H9 (cell line): ENCODE measurements around the gene NEURL2. TPM values are rescaled to one million over a fixed set of nuclear protein-coding genes. Genes with fewer than 3 reads are reported as not detected.
"Not testable (repeated sequence)": the region's sequence is repeated elsewhere in the genome, so short reads cannot be mapped to it uniquely, and the experiment has no call there.

Source experiments
- DNase-seq: peaks from one replicate; pipeline ENCODE4 v3.0.0-alpha.2; 2017
- H2AFZ ChIP-seq: one replicate; pipeline ENCODE4 v1.6.1; 2013; ENCODE audit warnings: mild to moderate bottlenecking, low read length, control low read depth, moderate library complexity
- H2AK5ac ChIP-seq: 2 replicates; pipeline ENCODE4 v1.6.1; 2013; ENCODE audit warnings: low read length, control low read depth, mixed read lengths; ENCODE audit not compliant: insufficient read length
- H2BK120ac ChIP-seq: one replicate; pipeline ENCODE4 v1.6.1; 2013; ENCODE audit warnings: low read depth, mild to moderate bottlenecking, low read length, control low read depth, inconsistent platforms; ENCODE audit not compliant: poor library complexity, severe bottlenecking
- H2BK12ac ChIP-seq: 2 replicates; pipeline ENCODE4 v1.6.1; 2013; ENCODE audit warnings: low read length, control low read depth, mixed read lengths, low read depth; ENCODE audit not compliant: insufficient read length
- H2BK15ac ChIP-seq: 2 replicates; pipeline ENCODE4 v1.6.1; 2013; ENCODE audit warnings: low read depth, low read length, control low read depth
- H2BK20ac ChIP-seq: one replicate; pipeline ENCODE4 v1.6.1; 2013; ENCODE audit warnings: low read depth, mild to moderate bottlenecking, low read length, control low read depth, inconsistent platforms; ENCODE audit not compliant: poor library complexity, severe bottlenecking
- H2BK5ac ChIP-seq: 2 replicates; pipeline ENCODE4 v1.6.1; 2013; ENCODE audit warnings: low read length, control low read depth, mixed read lengths; ENCODE audit not compliant: insufficient read length
- H3K14ac ChIP-seq: 2 replicates; pipeline ENCODE4 v1.6.1; 2013; ENCODE audit warnings: low read length, control low read depth; ENCODE audit not compliant: insufficient read depth
- H3K18ac ChIP-seq: 2 replicates; pipeline ENCODE4 v1.6.1; 2013; ENCODE audit warnings: low read depth, mild to moderate bottlenecking, mixed read lengths, low read length, control low read depth; ENCODE audit not compliant: insufficient read length
- H3K23ac ChIP-seq: 2 replicates; pipeline ENCODE4 v1.6.1; 2013; ENCODE audit warnings: low read length, control low read depth, mixed read lengths, low read depth; ENCODE audit not compliant: insufficient read length
- H3K23me2 ChIP-seq: 2 replicates; pipeline ENCODE4 v1.6.1; 2013; ENCODE audit warnings: low read depth, mild to moderate bottlenecking, mixed read lengths, low read length, control low read depth; ENCODE audit not compliant: insufficient read length, poor library complexity, severe bottlenecking
- H3K27ac ChIP-seq: 2 replicates; pipeline ENCODE4 v1.5.1; 2013; ENCODE audit warnings: low read length, control low read depth, mixed read lengths, low read depth; ENCODE audit not compliant: insufficient read length
- H3K27me3 ChIP-seq: 2 replicates; pipeline ENCODE4 v1.6.1; 2013; ENCODE audit warnings: low read length, control low read depth, inconsistent platforms; ENCODE audit not compliant: insufficient read depth
- H3K4ac ChIP-seq: 2 replicates; pipeline ENCODE4 v1.6.1; 2013; ENCODE audit warnings: low read depth, mild to moderate bottlenecking, control low read depth, inconsistent platforms, low read length, moderate library complexity
- H3K4me1 ChIP-seq: 2 replicates; pipeline ENCODE4 v1.6.1; 2013; ENCODE audit warnings: low read length, control low read depth, inconsistent platforms; ENCODE audit not compliant: insufficient read depth
- H3K4me2 ChIP-seq: 2 replicates; pipeline ENCODE4 v1.6.1; 2013; ENCODE audit warnings: low read length, control low read depth, mixed read lengths; ENCODE audit not compliant: insufficient read length, insufficient read depth
- H3K56ac ChIP-seq: 2 replicates; pipeline ENCODE4 v1.6.1; 2013; ENCODE audit warnings: low read depth, mild to moderate bottlenecking, mixed read lengths, low read length, control low read depth; ENCODE audit not compliant: insufficient read length
- H3K79me1 ChIP-seq: 2 replicates; pipeline ENCODE4 v1.6.1; 2013; ENCODE audit warnings: low read depth, mild to moderate bottlenecking, moderate library complexity, low read length, control low read depth, inconsistent platforms; ENCODE audit not compliant: insufficient read depth, poor library complexity, severe bottlenecking
- H3K79me2 ChIP-seq: 2 replicates; pipeline ENCODE4 v1.6.1; 2013; ENCODE audit warnings: low read length, control low read depth, inconsistent platforms; ENCODE audit not compliant: insufficient read depth
- H3K9ac ChIP-seq: 2 replicates; pipeline ENCODE4 v1.6.1; 2013; ENCODE audit warnings: low read length, control low read depth, mixed read lengths; ENCODE audit not compliant: insufficient read length; ENCODE audit errors: extremely low read depth
- H3K9me3 ChIP-seq: one replicate; pipeline ENCODE4 v1.6.1; 2013; ENCODE audit warnings: low read depth, low read length, inconsistent platforms; ENCODE audit not compliant: control insufficient read depth
- H3T11ph ChIP-seq: one replicate; pipeline ENCODE4 v1.6.1; 2013; ENCODE audit warnings: mild to moderate bottlenecking, low read length, control low read depth, inconsistent platforms
- H4K20me1 ChIP-seq: one replicate; pipeline ENCODE4 v1.6.1; 2013; ENCODE audit not compliant: control insufficient read depth, insufficient read length, insufficient read depth
- H4K5ac ChIP-seq: 2 replicates; pipeline ENCODE4 v1.6.1; 2013; ENCODE audit warnings: low read depth, mild to moderate bottlenecking, mixed read lengths, low read length, control low read depth; ENCODE audit not compliant: insufficient read length
- H4K8ac ChIP-seq: replicated peaks from 2 replicates; pipeline ENCODE4 v1.6.1; 2013; ENCODE audit warnings: low read length, control low read depth, mixed read lengths, low read depth; ENCODE audit not compliant: insufficient read length
- H4K91ac ChIP-seq: 2 replicates; pipeline ENCODE4 v1.6.1; 2013; ENCODE audit warnings: low read depth, mild to moderate bottlenecking, moderate library complexity, mixed read lengths, low read length, control low read depth; ENCODE audit not compliant: insufficient read length
- H3K27ac Mint-ChIP-seq, 3 experiments: 2 replicates in 2 of 3; 3 replicates in 1 of 3; pipeline ENCODE4 v1.8.0; 2020 to 2021; ENCODE audit warnings: mixed read lengths in 3 of 3, mild to moderate bottlenecking in 1 of 3, moderate library complexity in 1 of 3
- H3K27me3 Mint-ChIP-seq: 2 replicates; pipeline ENCODE4 v1.8.0; 2021; ENCODE audit warnings: low read depth, mild to moderate bottlenecking, moderate library complexity, mixed read lengths
- H3K36me3 Mint-ChIP-seq, 3 experiments: 2 replicates in 2 of 3; 3 replicates in 1 of 3; pipeline ENCODE4 v1.8.0; 2020 to 2021; ENCODE audit warnings: low read depth in 3 of 3, mixed read lengths in 3 of 3; ENCODE audit not compliant: insufficient read depth in 1 of 3
- H3K4me1 Mint-ChIP-seq, 2 experiments: 2 replicates each; pipeline ENCODE4 v1.8.0; 2020; ENCODE audit warnings: mixed read lengths in 2 of 2
- H3K4me3 Mint-ChIP-seq, 2 experiments: 2 replicates in 1 of 2; 3 replicates in 1 of 2; pipeline ENCODE4 v1.8.0; 2020 to 2021; ENCODE audit warnings: mild to moderate bottlenecking in 2 of 2, mixed read lengths in 2 of 2, moderate library complexity in 1 of 2
- H3K9me3 Mint-ChIP-seq, 2 experiments: 2 replicates in 1 of 2; 3 replicates in 1 of 2; pipeline ENCODE4 v1.8.0; 2020; ENCODE audit warnings: mild to moderate bottlenecking in 2 of 2, mixed read lengths in 2 of 2, moderate library complexity in 1 of 2
- CTCF ChIP-seq: fragments of 200-600 bp; sonication (generic); conservative IDR thresholded peaks from 3 replicates; pipeline ENCODE4 v1.8.0; 2021; ENCODE audit warnings: antibody characterized with exemption, mild to moderate bottlenecking
- WGBS: extraction: QIAGEN DNeasy Blood & Tissue Kit; methylation state at CpG from one replicate; pipeline ENCODE4 v1.1.7; 2013; ENCODE audit warnings: missing lambda C conversion rate, low lambda C conversion rate, mixed read lengths; ENCODE audit not compliant: insufficient read length; ENCODE audit errors: extremely low coverage; 5-methylcytosine and 5-hydroxymethylcytosine counted together
- total RNA-seq: library from RNA; stranded (reverse); gene quantifications from 2 replicates; pipeline ENCODE4 v1.2.1, GENCODE V29; 2021

Gene NEURL2
- total RNA-seq, 1 experiment from 2014 or later: 5.4 TPM

- H2BK120ac ChIP-seq: no peak overlapping the region
- no peak overlapping the region for H4K91ac ChIP-seq
- no peaks in the 10 kb centered on the region for H3K79me2 ChIP-seq
- H2BK5ac ChIP-seq: no peak overlapping the region
- no peak overlapping the region for H3K56ac ChIP-seq
- no peak overlapping the region for H4K5ac ChIP-seq
- no peak overlapping the region for H2BK20ac ChIP-seq
- no peak overlapping the region for H3K14ac ChIP-seq
- no peak overlapping the region for H3K9ac ChIP-seq
- no peak overlapping the region for H3K4me2 ChIP-seq
- H3T11ph ChIP-seq: no peak overlapping the region
- H3K9me3 Mint-ChIP-seq: no peaks in the 10 kb centered on the region
- H4K20me1 ChIP-seq: no peaks in the 10 kb centered on the region
- H2AFZ ChIP-seq: no peak overlapping the region
- H3K79me1 ChIP-seq: no peaks in the 10 kb centered on the region
- no peaks in the 10 kb centered on the region for H3K9me3 ChIP-seq
- H3K18ac ChIP-seq: no peak overlapping the region
- no peaks in the 10 kb centered on the region for H3K4me1 ChIP-seq
- no peak overlapping the region for H3K27ac Mint-ChIP-seq
- H3K4me1 Mint-ChIP-seq: peaks cover 6 to 7% of the 10 kb centered on the region in 2 experiments
- H3K4ac ChIP-seq: no peak overlapping the region
- no peak overlapping the region for H3K23ac ChIP-seq
- H2BK12ac ChIP-seq: no peak overlapping the region
- H3K27me3 Mint-ChIP-seq: no peaks in the 10 kb centered on the region; the same call in 1 of the 2 replicates
- H3K4me3 Mint-ChIP-seq: no peak overlapping the region
- H3K36me3 Mint-ChIP-seq: peaks cover 43 to 63% (median 62%) of the 10 kb centered on the region in 3 experiments; a peak in 6 of 7 replicates
- H2BK15ac ChIP-seq: no peak overlapping the region
- no peak for TF ChIP-seq CTCF
- no peaks in the 10 kb centered on the region for H3K23me2 ChIP-seq
- H3K27ac ChIP-seq: no peak overlapping the region
- no peak overlapping the region for H2AK5ac ChIP-seq
- WGBS: no CpG with 5 or more reads among the region's 14 CpGs
- no peak overlapping the region for H4K8ac ChIP-seq
- no peak for DNase-seq
- H3K27me3 ChIP-seq: no peaks in the 10 kb centered on the region
Observed at GRCh38 chr20:45902199-45902701, 11.2 kb upstream of the NEURL2 start.

- DNase-seq, H3T11ph ChIP-seq, H4K91ac ChIP-seq, H3K18ac ChIP-seq, H3K23ac ChIP-seq, H4K20me1 ChIP-seq, H3K27ac Mint-ChIP-seq, H2BK20ac ChIP-seq, H3K23me2 ChIP-seq, H4K5ac ChIP-seq, H2AFZ ChIP-seq, H3K9me3 ChIP-seq, H2BK5ac ChIP-seq, H3K9me3 Mint-ChIP-seq, H3K4me1 Mint-ChIP-seq, H3K14ac ChIP-seq, H3K27me3 Mint-ChIP-seq, H2BK15ac ChIP-seq, H2BK120ac ChIP-seq, H3K27me3 ChIP-seq, H2AK5ac ChIP-seq, H2BK12ac ChIP-seq, H3K56ac ChIP-seq, H3K4me2 ChIP-seq, H3K4ac ChIP-seq, H3K9ac ChIP-seq, H3K79me1 ChIP-seq, H3K27ac ChIP-seq, H3K79me2 ChIP-seq, H3K4me3 Mint-ChIP-seq, H4K8ac ChIP-seq, H3K4me1 ChIP-seq: not testable (repeated sequence)
- H3K36me3 Mint-ChIP-seq: peaks cover 43 to 65% (median 65%) of the 10 kb centered on the region in 3 experiments
- no CpG with 5 or more reads among the region's 6 CpGs for WGBS
Observed at GRCh38 chr20:45901332-45901731, 10.3 kb upstream of the NEURL2 start.
